Ovary (tissue), 9 donors: ENCODE measurements around the gene LPCAT1. TPM values are rescaled to one million over a fixed set of nuclear protein-coding genes. Genes with fewer than 3 reads are reported as not detected.

Source experiments
- DNase-seq, 5 donors: peaks; one replicate each; pipeline ENCODE4 v3.0.0-alpha.2; 2019 to 2020
- H3K27ac ChIP-seq, 2 donors: fragments of 200-600 bp; one replicate each; pipeline versions ENCODE4 v1.5.1 to v1.8.0; 2019 to 2022
- H3K27me3 ChIP-seq: fragments of 200-600 bp; one replicate; pipeline ENCODE4 v1.8.0; 2022
- H3K36me3 ChIP-seq: fragments of 200-600 bp; sonication (generic); one replicate; pipeline ENCODE4 v1.5.1; 2019
- H3K4me1 ChIP-seq: one replicate; pipeline ENCODE4 v1.8.1; 2013; ENCODE audit warnings: mild to moderate bottlenecking, moderate library complexity; ENCODE audit not compliant: insufficient read depth
- H3K4me3 ChIP-seq: fragments of 200-600 bp; sonication (generic); one replicate; pipeline ENCODE4 v1.5.1; 2017
- H3K9me3 ChIP-seq, 2 donors: fragments of 200-600 bp in 1 of 2; sonication (generic) in 1 of 2; one replicate each; pipeline versions ENCODE4 v1.5.1 to v1.8.1; 2013 to 2019; ENCODE audit warnings: mild to moderate bottlenecking in 1 of 2, moderate library complexity in 1 of 2
- CTCF ChIP-seq, 3 donors: fragments of 450-650 bp in 2 of 3; fragments of 200-600 bp in 1 of 3; IDR thresholded peaks; one replicate each; pipeline versions ENCODE4 v1.5.1 to v1.8.0; 2016 to 2022; ENCODE audit warnings: antibody characterized with exemption in 3 of 3, mild to moderate bottlenecking in 1 of 3
- EP300 ChIP-seq: sonication (generic); formaldehyde crosslinking; IDR thresholded peaks from one replicate; pipeline ENCODE4 v1.6.1; 2017; ENCODE audit warnings: antibody characterized with exemption
- POLR2A ChIP-seq: fragments of 450-650 bp; IDR thresholded peaks from one replicate; pipeline ENCODE4 v1.6.1; 2017; ENCODE audit warnings: antibody characterized with exemption, mild to moderate bottlenecking, moderate library complexity
- WGBS, 3 donors: extraction: QIAGEN DNeasy Blood & Tissue Kit in 1 of 3; methylation state at CpG; one replicate each; pipeline versions ENCODE4 v1.1.5 to v1.1.7; 2013 to 2017; 5-methylcytosine and 5-hydroxymethylcytosine counted together
- intact Hi-C, 4 donors: fragments of 100-400 bp; cut with DNase I; formaldehyde crosslinking; loops; one replicate each; pipeline versions ENCODE4 v1.11.0 to v1.15.1; 2022 to 2023
- polyA plus RNA-seq, 2 donors: library from polyadenylated mRNA; stranded (reverse); fragments of 200-250 nt in 1 of 2; fragments of 350-450 nt in 1 of 2; fragmentation: Illumina TruSeq in 1 of 2; extraction: RNeasy Lipid Tissue Mini Kit (QIAGEN cat#74804) in 1 of 2; gene quantifications; one replicate each; pipeline ENCODE4 v1.2.3, GENCODE V29; 2013 to 2014
- total RNA-seq, 7 donors: library from RNA; depleted of rRNA in 2 of 7; stranded (reverse); fragments of >200 nt in 2 of 7; fragmentation: NEBNext Ultra II Directional in 3 of 7; extraction: Animal tissue kit (Norgen Biotek cat#: 25700) in 3 of 7; gene quantifications; one replicate each; pipeline versions ENCODE4 v1.1.0 to v1.2.4, GENCODE V29; 2016 to 2023
- donor health status: DM: no; HTN: no; CAD: no; lungs with moderate emphysema.
- donor health status: DM: no; HTN: no; CAD: no.
- donor health status: Bipolar disorder and iron deficiency.
- donor health status: DM: yes; HTN: yes; CAD: no.
- donor health status: DM: no; HTN: no; CAD: no.
- donor health status: DM: yes; HTN: yes; CAD: no.

LPCAT1 gene
- total and polyA plus RNA-seq, 9 donors, result 13.0 to 57.1 (median 25.3) TPM

- DNase-seq, result no peak
- no peaks in the 10 kb centered on the region for H3K4me1 ChIP-seq
- no peaks in the 10 kb centered on the region for H3K36me3 ChIP-seq
- H3K27ac ChIP-seq, result no peak overlapping the region
- H3K27me3 ChIP-seq, result no peaks in the 10 kb centered on the region
- WGBS, 3 donors, result 86 to 90% (median 87%) methylated on average over 12 of the region's 12 CpGs
- no peaks in the 10 kb centered on the region for H3K9me3 ChIP-seq
- intact Hi-C loops, result no loop called here
- TF ChIP-seq POLR2A, result no peak
- TF ChIP-seq EP300, result no peak
- TF ChIP-seq CTCF (IDR thresholded peaks at IDR 0.05), result no peak
- H3K4me3 ChIP-seq, result no peak overlapping the region
Measured at GRCh38 chr5:1416856-1417469, 106.8 kb downstream of the LPCAT1 start.

- no peak for TF ChIP-seq CTCF (IDR thresholded peaks at IDR 0.05)
- no peak for TF ChIP-seq EP300
- TF ChIP-seq POLR2A, result no peak
- Histone ChIP-seq H3K4me3 (no peak overlapping the region), H3K4me1 (no peaks in the 10 kb centered on the region), H3K9me3 (no peaks in the 10 kb centered on the region), H3K27me3 (no peaks in the 10 kb centered on the region), H3K36me3 (no peaks in the 10 kb centered on the region), H3K27ac (no peak overlapping the region)
- WGBS, 3 donors, result 75 to 78% (median 76%) methylated on average over 22 of the region's 22 CpGs
- intact Hi-C loops, result no loop called here
- no peak for DNase-seq
Measured at GRCh38 chr5:1415626-1416360, 108.0 kb downstream of the LPCAT1 start.

- H3K27me3 ChIP-seq, result no peaks in the 10 kb centered on the region
- 66 to 79% (median 73%) methylated on average over 12 to 13 of the region's 13 CpGs for WGBS, 3 donors
- H3K4me1 ChIP-seq, result no peaks in the 10 kb centered on the region
- no peak overlapping the region for H3K4me3 ChIP-seq
- H3K36me3 ChIP-seq, result no peaks in the 10 kb centered on the region
- no peaks in the 10 kb centered on the region for H3K9me3 ChIP-seq
- intact Hi-C loops, result no loop called here
- no peak for TF ChIP-seq EP300
- TF ChIP-seq CTCF (IDR thresholded peaks at IDR 0.05), result no peak
- no peak for TF ChIP-seq POLR2A
- no peak overlapping the region for H3K27ac ChIP-seq
- DNase-seq, result no peak
Measured at GRCh38 chr5:1415059-1415425, 108.7 kb downstream of the LPCAT1 start.

GRCh38 chr5:1414311-1415058 is 109.3 kb downstream of the LPCAT1 start:
- 49 to 59% (median 49%) methylated on average over 26 to 27 of the region's 27 CpGs for WGBS, 3 donors
- H3K4me3 ChIP-seq, result no peak overlapping the region
- intact Hi-C loops, result no loop called here
- no peak overlapping the region for H3K27ac ChIP-seq
- no peaks in the 10 kb centered on the region for H3K4me1 ChIP-seq
- H3K36me3 ChIP-seq, result no peaks in the 10 kb centered on the region
- TF ChIP-seq CTCF (IDR thresholded peaks at IDR 0.05), result no peak
- TF ChIP-seq POLR2A, result no peak
- TF ChIP-seq EP300, result no peak
- H3K9me3 ChIP-seq, result no peaks in the 10 kb centered on the region
- no peak for DNase-seq
- no peaks in the 10 kb centered on the region for H3K27me3 ChIP-seq
